ENCODE results near the gene NSFL1C. TPM values are rescaled to one million over a fixed set of nuclear protein-coding genes. Genes with fewer than 3 reads are reported as not detected.
A peak's percentile ranks its signal among the peaks of the same experiment; 100 is the strongest.

NSFL1C gene
- total RNA-seq, 2 experiments from 2014 or later = 40.2 to 80.0 TPM

GRCh38 chr20:1503564-1504227 is 37.0 kb upstream of the NSFL1C start:
- Histone ChIP-seq H3K4me1 (ENCODE audit: insufficient read depth, low read length, poor library complexity, severe bottlenecking) (no peaks in the 10 kb centered on the region), H4K20me1 (ENCODE audit: insufficient read depth, low read length) (no peaks in the 10 kb centered on the region), H3K79me2 (ENCODE audit: insufficient read depth, low read depth, low read length) (no peaks in the 10 kb centered on the region), H3K36me3 (ENCODE audit: insufficient read depth, low read length) (no peaks in the 10 kb centered on the region), H3K27ac (ENCODE audit: low read depth, low read length, poor library complexity, severe bottlenecking) (no peak overlapping the region), H3K9me3 (ENCODE audit: low read length) (no peaks in the 10 kb centered on the region), H3K4me3 (ENCODE audit: low read depth, low read length, poor library complexity, severe bottlenecking) (no peak overlapping the region), H3K4me2 (ENCODE audit: low read length) (no peak overlapping the region), H3K9me2 (ENCODE audit: insufficient read depth, low read length) (no peaks in the 10 kb centered on the region), H2AFZ (ENCODE audit: low read length) (no peak overlapping the region)
- DNase-seq (ENCODE audit: low spot score) = peak; percentile 86
- ChIA-PET CTCF (ENCODE audit: unreplicated experiment) (interaction anchor here (0.5 to 2.1 kb wide), 11 partner anchors 12 to 537 kb away, joined by 3 to 6 read pairs (median 3); partner anchors contain the start of gene NSFL1C), POLR2A (interaction anchor here (0.6 to 1.4 kb wide), 3 partner anchors 10 to 53 kb away, joined by 3 read pairs; no protein-coding TSS in a partner anchor)
- TF ChIP-seq CTCF (conservative IDR thresholded peaks at IDR 0.05; ENCODE audit: low read length) = peak; percentile 100
- TF ChIP-seq EZH2phosphoT487 (IDR thresholded peaks at IDR 0.05; ENCODE audit: borderline replicate concordance, low read depth, low read length) = no peak
- BruUV-seq (replicated peaks) = no TSS peak
- intact Hi-C loops (cut with micrococcal nuclease; ENCODE audit: unreplicated experiment) = loop anchor here (1.0 to 2.0 kb wide), 5 partner anchors 29 to 273 kb away; no protein-coding TSS in a partner anchor

- Histone ChIP-seq H3K27ac (ENCODE audit: low read depth, low read length, poor library complexity, severe bottlenecking) (no peak overlapping the region), H3K36me3 (ENCODE audit: insufficient read depth, low read length) (no peaks in the 10 kb centered on the region), H3K9me3 (ENCODE audit: low read length) (no peaks in the 10 kb centered on the region), H3K9me2 (ENCODE audit: insufficient read depth, low read length) (no peaks in the 10 kb centered on the region), H3K4me2 (ENCODE audit: low read length) (no peak overlapping the region), H3K4me1 (ENCODE audit: insufficient read depth, low read length, poor library complexity, severe bottlenecking) (no peaks in the 10 kb centered on the region), H2AFZ (ENCODE audit: low read length) (no peak overlapping the region), H4K20me1 (ENCODE audit: insufficient read depth, low read length) (no peaks in the 10 kb centered on the region), H3K79me2 (ENCODE audit: insufficient read depth, low read depth, low read length) (no peaks in the 10 kb centered on the region), H3K4me3 (ENCODE audit: low read depth, low read length, poor library complexity, severe bottlenecking) (no peak overlapping the region)
- ChIA-PET CTCF (ENCODE audit: unreplicated experiment) (no interaction called here), POLR2A (no interaction called here)
- TF ChIP-seq EZH2phosphoT487 (IDR thresholded peaks at IDR 0.05; ENCODE audit: borderline replicate concordance, low read depth, low read length) (no peak), CTCF (conservative IDR thresholded peaks at IDR 0.05; ENCODE audit: low read length) (no peak)
- intact Hi-C loops (cut with micrococcal nuclease; ENCODE audit: unreplicated experiment) = no loop called here
- DNase-seq (ENCODE audit: low spot score) = no peak
- BruUV-seq (replicated peaks) = no TSS peak
These were observed 33.8 kb upstream of the NSFL1C start for GRCh38 chr20:1500496-1500895.

All from OCI-LY7 (cell line).